IPS DF 19.7 (cell line): Measurements from ENCODE around the gene LIX1L.

ENCODE experiments used
- DNase-seq: peaks from one replicate; pipeline ENCODE4 v3.0.0-alpha.2; 2013; ENCODE audit warnings: low read depth, low spot score

LIX1L gene

GRCh38 chr1:145893306-145894055, 64.3 kb downstream of the LIX1L start:
- no peak for DNase-seq

DNA sequence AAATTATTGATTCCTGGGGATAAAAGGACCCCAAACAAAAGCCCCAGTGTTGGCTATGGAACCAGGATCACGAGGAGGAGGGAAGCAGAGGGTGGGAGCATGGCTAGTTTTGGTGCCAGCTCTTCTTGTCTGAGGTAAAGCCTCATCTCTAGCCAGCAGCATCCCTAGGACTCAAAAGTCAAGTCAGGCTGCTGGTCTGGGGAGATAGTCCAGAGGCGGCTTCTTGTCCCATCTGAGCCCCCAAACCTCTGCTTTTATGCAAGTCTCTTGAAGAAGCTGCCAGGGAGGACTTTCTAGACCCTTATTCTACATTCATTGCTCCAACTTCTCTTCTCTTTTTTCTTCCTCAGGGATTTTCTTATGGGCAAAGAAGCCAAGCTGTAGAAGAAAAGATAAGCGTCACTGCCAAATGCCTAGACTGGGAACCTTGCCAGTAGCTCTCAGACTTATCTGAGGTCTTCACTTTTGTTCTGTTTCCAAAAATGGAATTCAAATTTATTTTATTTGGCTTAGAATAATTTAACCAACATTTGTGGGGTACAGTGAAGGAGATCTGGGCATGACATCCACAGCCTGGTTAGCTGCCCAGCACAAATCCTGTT, 65.2 kb downstream of the LIX1L start:
- DNase-seq, result no peak

- DNase-seq, result peak; percentile 93
Measured at GRCh38 chr1:145891587-145892485, 66.0 kb downstream of the LIX1L start.

DNA sequence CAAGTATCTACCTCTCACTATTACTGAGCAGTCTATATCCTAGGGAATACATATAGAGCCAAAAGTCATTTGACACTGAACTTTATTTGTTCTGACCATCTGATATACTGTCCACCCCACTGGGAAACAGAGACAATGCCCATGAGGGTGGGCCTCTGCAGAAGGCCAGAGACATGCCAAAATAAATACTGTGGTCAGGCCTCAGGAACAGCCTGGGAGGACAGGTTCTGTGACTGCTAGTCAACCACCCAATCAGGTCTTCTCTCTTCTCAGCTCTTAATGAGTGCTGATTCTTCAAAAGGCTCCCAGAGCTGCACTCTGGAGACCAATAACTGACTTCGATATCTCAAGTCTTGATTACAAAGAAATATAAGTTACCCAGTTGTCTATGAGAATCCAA, 66.7 kb downstream of the LIX1L start:
- DNase-seq, result no peak

DNA sequence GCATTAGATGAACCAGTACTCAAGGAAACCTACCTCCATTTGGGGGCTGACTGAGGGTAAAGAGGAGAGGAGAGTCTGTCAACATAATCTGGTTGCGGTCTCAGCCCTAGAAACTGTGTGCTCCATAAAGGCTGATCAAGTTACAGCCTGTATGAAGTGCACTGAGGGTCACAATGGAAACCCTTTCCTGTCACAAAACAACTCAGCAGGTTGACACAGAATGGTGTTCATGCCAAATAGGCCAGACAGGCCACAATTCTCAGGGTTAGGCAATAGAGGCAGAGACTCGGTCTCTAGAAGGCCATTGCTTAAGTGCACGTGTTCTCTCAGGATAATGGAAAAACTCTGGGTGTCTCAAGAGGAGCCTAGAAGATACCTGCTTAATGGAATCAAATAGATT, 68.1 kb downstream of the LIX1L start:
- DNase-seq, result no peak

DNA sequence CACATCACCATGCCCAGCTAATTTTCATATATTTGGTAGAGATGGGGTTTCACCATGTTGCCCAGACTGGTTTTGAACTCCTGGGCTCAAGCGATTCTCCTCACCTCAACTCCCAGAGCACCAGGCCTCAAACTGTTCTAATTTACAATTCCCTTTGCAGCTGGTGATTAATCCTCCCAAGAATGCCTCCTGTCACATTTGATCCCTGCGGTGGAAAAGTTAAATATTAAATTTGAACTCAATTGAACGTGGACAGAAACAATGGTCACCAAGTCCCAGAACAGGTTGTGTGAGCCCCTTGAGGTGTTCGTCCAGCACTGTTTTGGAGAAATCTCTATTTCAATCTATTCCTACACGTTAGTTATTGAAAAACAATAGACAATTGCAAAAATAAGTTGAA, 70.2 kb downstream of the LIX1L start:
- no peak for DNase-seq

GRCh38 chr1:145886816-145887215, 71.0 kb downstream of the LIX1L start:
- no peak for DNase-seq

DNA sequence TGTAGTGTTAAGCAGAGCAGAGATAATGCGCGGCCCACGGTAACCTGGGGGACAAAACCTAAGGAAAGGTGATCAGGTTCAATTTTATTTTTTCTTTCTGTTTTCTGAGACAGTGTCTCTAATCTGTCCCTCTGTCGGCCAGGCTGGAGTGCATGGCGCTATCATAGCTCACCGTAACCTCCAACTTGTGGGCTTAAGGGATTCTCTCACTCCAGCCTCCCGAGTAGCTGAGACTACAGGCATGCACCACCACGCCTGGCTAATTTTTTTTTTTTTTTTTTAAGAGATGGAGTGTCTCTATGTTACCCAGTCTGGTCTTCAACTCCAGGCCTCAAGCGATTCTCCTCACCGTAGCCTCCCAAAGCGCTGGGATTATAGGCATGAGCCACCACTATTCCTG, 71.4 kb downstream of the LIX1L start:
- DNase-seq, result no peak

DNA sequence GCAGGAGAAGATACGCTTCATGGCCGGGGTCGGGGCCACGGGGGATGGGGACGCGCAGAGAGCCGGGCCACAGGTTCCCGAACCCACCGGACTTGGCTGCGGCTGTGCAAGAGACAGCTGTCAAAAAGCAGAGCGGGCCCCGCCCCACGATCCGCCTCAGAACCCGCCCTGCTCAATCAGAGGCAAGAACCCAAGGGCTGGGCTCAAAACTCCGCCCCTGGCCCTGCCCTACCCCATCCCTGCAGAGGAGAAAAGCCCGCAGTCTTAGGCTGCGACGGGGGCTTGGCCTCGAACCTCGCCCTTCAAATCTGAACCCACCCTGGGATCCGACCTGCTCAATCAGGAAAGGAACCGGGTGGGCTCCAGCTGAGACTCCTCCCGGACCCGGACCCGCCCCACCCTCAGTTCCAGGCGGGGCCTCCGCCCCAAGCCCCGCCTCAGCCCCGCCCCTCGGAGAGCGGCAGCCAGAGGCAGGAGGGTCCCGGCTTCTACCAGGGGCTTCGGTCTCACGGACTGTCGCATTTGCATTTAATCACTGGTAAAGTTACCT, 72.0 kb downstream of the LIX1L start, which contains the start of gene ANKRD35:
TSS of gene ANKRD35 (minus strand) at position 129 of the 550 bp plus-strand sequence. CDS start at position 21, 108 bp downstream.
- no peak for DNase-seq

DNA sequence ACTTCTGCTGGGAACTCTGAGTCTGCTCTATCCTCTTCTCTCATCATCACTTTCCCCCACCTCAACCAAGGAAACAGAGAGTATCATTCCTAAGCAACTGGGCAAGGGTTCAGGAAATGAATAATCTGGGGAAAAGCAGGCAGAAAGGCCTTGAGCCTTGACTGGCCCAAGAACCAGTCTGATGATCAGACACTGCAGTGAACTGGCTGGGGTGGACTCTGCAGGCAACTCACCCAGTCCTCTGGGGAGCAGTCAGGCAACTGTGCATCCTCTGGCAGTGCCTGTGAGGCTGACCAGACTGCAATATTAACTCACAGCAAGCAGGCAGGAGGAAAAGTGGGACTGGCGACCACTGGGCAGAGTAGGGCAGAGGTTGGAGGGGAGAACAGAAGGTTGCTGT, 73.1 kb downstream of the LIX1L start:
- no peak for DNase-seq
